PC-9 (cell line): Measurements from ENCODE around the gene GMEB1. TPM values are rescaled to one million over a fixed set of nuclear protein-coding genes. Genes with fewer than 3 reads are reported as not detected.

Experiments
- BruUV-seq: library from RNA; stranded (reverse); fragments of 400-500 nt; replicated peaks from 2 replicates; lab custom pipeline; 2021; lab: Mats Ljungman, UMichigan
- CTCF ChIA-PET: fragments of 300-600 bp; sonication (Branson Sonifier 250); formaldehyde crosslinking; loops from one replicate; lab custom pipeline; 2022; ENCODE audit warnings: antibody characterized with exemption; lab: Charles Lee
- POLR2A ChIA-PET: fragments of 300-600 bp; sonication (Branson Sonifier 250); formaldehyde crosslinking; loops from one replicate; lab custom pipeline; 2022; ENCODE audit warnings: antibody characterized with exemption; ENCODE audit not compliant: unreplicated experiment; lab: Charles Lee
- DNase-seq, 2 experiments: peaks; one replicate each; pipeline versions ENCODE4 v3.0.0 to v3.0.0-alpha.2; 2015 to 2022; ENCODE audit warnings: mixed read lengths in 1 of 2
- H2AFZ ChIP-seq: fragments of 200-600 bp; sonication (generic); 2 replicates; pipeline ENCODE4 v1.8.1; 2017; ENCODE audit warnings: antibody characterized with exemption
- H3F3A ChIP-seq: fragments of 200-600 bp; sonication (generic); 2 replicates; pipeline ENCODE4 v1.8.1; 2017; ENCODE audit warnings: antibody characterized with exemption, mild to moderate bottlenecking, low read depth; ENCODE audit not compliant: insufficient read depth
- H3K27ac ChIP-seq: fragments of 200-600 bp; sonication (generic); 2 replicates; pipeline ENCODE4 v1.6.1; 2016; ENCODE audit warnings: mixed run types
- H3K27me3 ChIP-seq: fragments of 200-600 bp; sonication (generic); 2 replicates; pipeline ENCODE4 v1.6.1; 2016; ENCODE audit warnings: low read depth, mixed run types; ENCODE audit not compliant: insufficient read depth
- H3K36me3 ChIP-seq: fragments of 200-600 bp; sonication (generic); 2 replicates; pipeline ENCODE4 v1.6.1; 2016; ENCODE audit warnings: low read depth, mixed run types
- H3K4me1 ChIP-seq: fragments of 200-600 bp; sonication (generic); replicated peaks from 2 replicates; pipeline ENCODE4 v1.6.1; 2016; ENCODE audit warnings: mixed run types; ENCODE audit not compliant: insufficient read depth
- H3K4me2 ChIP-seq: fragments of 200-600 bp; sonication (generic); 2 replicates; pipeline ENCODE4 v1.6.1; 2017; ENCODE audit warnings: mixed run types
- H3K4me3 ChIP-seq: fragments of 200-600 bp; sonication (generic); 2 replicates; pipeline ENCODE4 v1.6.1; 2016; ENCODE audit warnings: mixed run types
- H3K79me2 ChIP-seq: fragments of 200-600 bp; sonication (generic); 2 replicates; pipeline ENCODE4 v1.6.1; 2017; ENCODE audit warnings: low read depth, mixed run types
- H3K9me2 ChIP-seq: fragments of 200-600 bp; sonication (generic); 2 replicates; pipeline ENCODE4 v1.8.1; 2017; ENCODE audit warnings: mild to moderate bottlenecking; ENCODE audit not compliant: insufficient read depth
- H3K9me3 ChIP-seq: fragments of 200-600 bp; sonication (generic); 2 replicates; pipeline ENCODE4 v1.8.1; 2016; ENCODE audit warnings: low read depth; ENCODE audit not compliant: insufficient read depth
- H4K20me1 ChIP-seq: fragments of 200-600 bp; sonication (generic); 2 replicates; pipeline ENCODE4 v1.8.1; 2017; ENCODE audit not compliant: insufficient read depth
- CTCF ChIP-seq: fragments of 200-600 bp; sonication (generic); conservative IDR thresholded peaks from 2 replicates; pipeline ENCODE4 v1.6.1; 2017; ENCODE audit warnings: mixed run types, antibody characterized with exemption, mild to moderate bottlenecking, moderate library complexity
- EZH2 ChIP-seq: fragments of 200-600 bp; sonication (generic); IDR thresholded peaks from 2 replicates; pipeline ENCODE4 v1.8.0; 2017; ENCODE audit warnings: antibody characterized with exemption, low read depth
- intact Hi-C: fragments of 100-400 bp; cut with micrococcal nuclease; formaldehyde crosslinking; loops from one replicate; pipeline ENCODE4 v1.10.0; 2022; ENCODE audit not compliant: unreplicated experiment
- total RNA-seq: library from RNA; stranded (reverse); gene quantifications from 2 replicates; pipeline ENCODE4 v1.2.3, GENCODE V29; 2021

The GMEB1 gene
- total RNA-seq, 1 experiment from 2014 or later = 9.7 TPM

DNA sequence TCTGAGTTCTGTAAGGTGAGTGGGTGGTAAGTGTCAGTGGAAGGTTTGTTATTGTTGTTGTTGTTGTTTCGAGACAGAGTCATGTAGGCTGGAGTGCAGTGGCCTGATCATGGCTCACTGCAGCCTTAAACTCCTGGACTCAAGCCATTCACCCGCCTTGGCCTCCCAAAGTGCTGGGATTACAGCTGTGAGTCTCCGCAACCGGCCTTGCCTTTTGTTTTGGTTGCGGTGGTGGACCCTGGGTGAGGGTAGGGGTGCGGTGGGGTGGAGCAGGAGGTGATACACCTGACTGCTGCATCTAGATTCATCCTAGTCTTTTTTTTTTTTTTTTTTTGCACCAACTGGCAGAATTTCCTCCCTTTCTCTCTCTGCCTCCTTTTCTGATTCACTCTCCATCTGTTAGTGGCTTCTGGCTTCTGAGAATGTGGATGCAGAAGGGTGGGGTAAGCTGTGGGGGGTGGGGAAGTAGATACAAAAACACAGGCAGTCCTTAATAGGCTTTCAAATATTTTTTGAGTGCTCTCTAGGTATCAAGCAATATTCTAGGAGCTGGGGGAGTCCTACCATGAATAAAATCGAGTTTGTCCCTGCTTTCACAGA, 4.6 kb upstream of the GMEB1 start:
- H3K27ac ChIP-seq = no peak overlapping the region
- H3K4me3 ChIP-seq = no peak overlapping the region
- no peaks in the 10 kb centered on the region for H3K27me3 ChIP-seq
- no peak for TF ChIP-seq CTCF
- no peak for TF ChIP-seq EZH2
- no peaks in the 10 kb centered on the region for H4K20me1 ChIP-seq
- peaks cover 4% of the 10 kb centered on the region; the same call in 1 of the 2 replicates for H3F3A ChIP-seq
- ChIA-PET CTCF (no interaction called here), POLR2A (no interaction called here)
- H3K36me3 ChIP-seq = no peaks in the 10 kb centered on the region
- intact Hi-C loops = no loop called here
- H3K9me3 ChIP-seq = no peaks in the 10 kb centered on the region
- no peaks in the 10 kb centered on the region for H3K79me2 ChIP-seq
- H2AFZ ChIP-seq = no peak overlapping the region
- no peaks in the 10 kb centered on the region for H3K9me2 ChIP-seq
- BruUV-seq = no TSS peak
- H3K4me1 ChIP-seq = no peaks in the 10 kb centered on the region
- DNase-seq = no peak
- H3K4me2 ChIP-seq = no peak overlapping the region

DNA sequence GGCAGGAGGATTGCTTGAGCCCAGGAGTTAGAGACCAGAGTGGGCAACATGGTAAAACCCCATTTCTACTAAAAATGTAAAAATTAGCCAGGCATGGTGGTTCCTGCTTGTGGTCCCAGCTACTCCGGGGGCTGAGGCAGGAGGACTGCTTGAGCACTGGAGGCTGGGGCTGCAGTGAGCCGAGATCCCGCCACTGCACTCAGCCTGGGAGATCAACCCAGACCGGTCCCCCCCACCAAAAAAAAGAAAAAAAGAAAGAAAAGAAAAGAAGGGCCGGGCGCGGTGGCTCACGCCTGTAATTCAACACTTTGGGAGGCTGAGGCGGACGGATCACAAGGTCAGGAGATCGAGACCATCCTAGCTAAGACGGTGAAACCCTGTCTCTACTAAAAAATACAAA, 1.8 kb upstream of the GMEB1 start:
- CTCF ChIA-PET = no interaction called here
- H3K27ac ChIP-seq = no peak overlapping the region
- no peaks in the 10 kb centered on the region for H3K27me3 ChIP-seq
- DNase-seq = no peak
- H3K9me3 ChIP-seq = no peaks in the 10 kb centered on the region
- no peak overlapping the region for H3K4me3 ChIP-seq
- POLR2A ChIA-PET = no interaction called here
- no peaks in the 10 kb centered on the region for H3K36me3 ChIP-seq
- H3K4me1 ChIP-seq = no peaks in the 10 kb centered on the region
- H3K4me2 ChIP-seq = no peak overlapping the region
- H4K20me1 ChIP-seq = no peaks in the 10 kb centered on the region
- H3K79me2 ChIP-seq = peaks cover 15% of the 10 kb centered on the region
- peaks cover 16% of the 10 kb centered on the region for H3F3A ChIP-seq
- no peak for TF ChIP-seq EZH2
- TF ChIP-seq CTCF = no peak
- no peaks in the 10 kb centered on the region for H3K9me2 ChIP-seq
- intact Hi-C loops = no loop called here
- BruUV-seq = no TSS peak
- no peak overlapping the region for H2AFZ ChIP-seq

DNA sequence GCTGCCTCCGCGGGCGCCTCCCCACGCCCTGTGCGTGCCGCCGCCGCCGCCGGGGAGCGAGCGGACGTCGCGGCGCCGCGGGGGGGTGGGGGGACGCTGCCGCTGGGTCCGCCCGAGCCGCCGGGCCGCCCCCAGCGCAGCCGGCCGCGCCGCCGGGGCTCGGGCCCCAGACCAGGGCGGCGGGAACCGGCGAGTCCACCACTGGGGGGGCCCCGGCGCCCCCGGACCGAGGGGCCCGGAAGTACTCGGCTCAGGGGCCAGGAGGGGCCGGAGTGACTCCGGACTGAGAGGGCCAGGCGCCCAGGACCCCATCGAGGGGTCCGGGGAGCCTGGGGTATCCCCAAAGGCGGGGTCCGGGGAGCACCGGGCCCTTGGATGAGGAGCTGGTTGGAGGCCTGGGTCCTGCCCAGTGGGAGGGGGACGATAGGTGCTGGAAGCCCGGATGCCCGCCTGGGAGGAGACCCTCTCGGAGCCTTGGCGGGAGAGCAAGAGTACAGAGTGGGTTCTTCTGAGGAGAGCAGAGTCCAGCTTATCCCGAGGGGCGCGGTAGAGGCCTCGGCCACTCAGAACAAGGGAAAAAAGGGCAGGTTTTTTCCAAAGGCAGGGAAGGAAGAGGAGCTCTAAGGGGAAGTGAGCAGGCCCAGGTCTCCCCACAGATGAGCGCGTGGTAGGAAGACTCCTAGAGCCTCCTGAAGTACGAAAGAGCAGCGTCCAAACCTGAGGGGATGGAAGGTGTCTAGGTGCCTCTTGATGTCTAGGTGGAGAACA, 556 bp downstream of the GMEB1 start:
- H3K36me3 ChIP-seq = no peaks in the 10 kb centered on the region
- peak in 1 of 2 experiments; percentile 24 for DNase-seq
- CTCF ChIA-PET = interaction anchor here (0.5 to 1.2 kb wide), 2 partner anchors 67 to 331 kb away, joined by 4 to 7 read pairs; partner anchors contain the start of gene YTHDF2
- H3K4me2 ChIP-seq = peak overlapping the region; percentile 79
- peaks cover 15% of the 10 kb centered on the region for H3K79me2 ChIP-seq
- BruUV-seq = TSS peak; percentile 85
- H4K20me1 ChIP-seq = no peaks in the 10 kb centered on the region
- peaks cover 16% of the 10 kb centered on the region for H3F3A ChIP-seq
- intact Hi-C loops = no loop called here
- no peaks in the 10 kb centered on the region for H3K9me2 ChIP-seq
- H3K27me3 ChIP-seq = no peaks in the 10 kb centered on the region
- POLR2A ChIA-PET = interaction anchor here (0.5 to 0.8 kb wide), 3 partner anchors 26 to 1179 kb away, joined by 3 to 8 read pairs (median 5); partner anchors contain the start of gene TAF12
- peak overlapping the region; percentile 75 for H3K27ac ChIP-seq
- H3K9me3 ChIP-seq = no peaks in the 10 kb centered on the region
- H3K4me1 ChIP-seq = no peaks in the 10 kb centered on the region
- no peak for TF ChIP-seq EZH2
- no peak for TF ChIP-seq CTCF
- peak overlapping the region; percentile 79 for H2AFZ ChIP-seq
- H3K4me3 ChIP-seq = peak overlapping the region; percentile 80
